Occipital lobe (tissue), 2 donors: ENCODE data around the gene PTPRT. TPM values are rescaled to one million over a fixed set of nuclear protein-coding genes. Genes with fewer than 3 reads are reported as not detected.

ENCODE experiments used
- DNase-seq: peaks from one replicate; lab custom pipeline; 2025; lab: John Stamatoyannopoulos, UW
- total RNA-seq: library from RNA; depleted of rRNA; stranded (reverse); fragments of >200 nt; gene quantifications from one replicate; pipeline ENCODE4 v1.2.3, GENCODE V29; 2014

Gene PTPRT
- total RNA-seq, 1 donor from 2014 or later, result 17.8 TPM

DNA sequence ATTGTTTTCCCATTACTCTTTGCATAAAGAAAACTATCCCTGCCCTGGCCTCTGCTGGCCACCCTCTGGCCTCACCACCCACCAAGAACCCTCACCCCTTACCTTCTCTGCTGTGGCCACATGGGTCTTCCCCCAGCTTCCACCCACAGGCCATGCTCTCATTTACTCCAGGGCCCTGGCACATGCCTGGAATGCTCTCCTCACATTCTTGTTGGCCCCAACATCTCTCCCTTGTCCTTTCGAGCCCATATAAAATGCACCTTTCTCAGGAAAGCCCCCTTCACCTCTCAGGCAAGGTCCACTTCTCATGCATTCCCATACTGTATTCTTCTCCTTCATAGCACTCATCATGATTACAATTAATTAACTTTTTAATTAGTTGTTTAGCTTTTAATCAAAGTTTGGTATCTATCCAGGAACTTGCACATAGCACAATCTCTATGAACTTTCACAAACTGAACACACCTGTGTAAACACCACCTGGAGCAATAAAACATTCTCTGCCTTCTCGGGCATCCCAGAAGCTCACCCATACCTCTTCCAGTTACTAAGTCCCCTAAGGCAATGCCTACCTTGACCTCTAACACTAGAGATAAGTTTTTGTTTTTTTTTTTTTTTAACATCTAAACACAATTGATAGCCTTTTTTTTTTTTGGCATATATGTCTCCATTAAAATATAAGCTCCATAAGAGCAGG, 617.2 kb downstream of the PTPRT start:
- no peak for DNase-seq

GRCh38 chr20:42567409-42567808, 622.3 kb downstream of the PTPRT start:
- DNase-seq, result no peak

DNA sequence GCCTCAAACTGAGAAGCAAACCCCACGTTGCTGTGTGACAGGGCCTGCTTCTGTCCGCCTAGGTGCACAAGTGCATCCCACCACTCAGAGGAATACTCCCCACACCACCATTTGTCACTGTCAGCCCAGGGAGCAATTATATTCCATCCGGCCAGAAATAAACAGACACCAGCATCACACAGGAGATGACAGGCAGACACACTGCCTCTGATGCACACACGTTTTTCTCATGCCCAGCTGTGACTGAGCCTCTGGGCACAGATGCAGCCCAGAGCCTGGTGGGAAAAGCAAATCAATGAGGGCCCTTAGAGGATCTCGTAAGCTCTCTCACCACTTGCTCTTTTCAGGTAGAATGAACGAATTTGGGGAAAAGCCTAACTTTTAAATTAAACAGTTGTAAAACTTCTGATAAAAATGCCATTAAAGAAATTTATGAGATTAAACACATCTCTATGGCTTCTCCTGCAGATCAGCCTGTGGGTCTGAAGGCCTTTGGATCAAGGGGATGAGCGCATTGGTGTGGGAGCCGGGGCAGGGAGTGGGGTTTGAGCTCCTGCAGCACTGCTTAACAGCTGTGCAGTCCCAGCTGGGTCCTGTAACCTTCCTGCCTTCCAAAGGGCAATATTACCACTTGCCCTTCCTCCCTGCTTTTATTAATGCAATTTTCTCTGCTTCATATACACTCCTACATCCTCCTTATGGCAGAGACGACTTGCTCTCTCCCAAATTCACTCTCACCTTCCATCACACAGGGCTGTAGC, 624.3 kb downstream of the PTPRT start:
- DNase-seq, result no peak

- peak; percentile 18 for DNase-seq
These were observed 630.0 kb downstream of the PTPRT start for GRCh38 chr20:42559665-42560064.

- no peak for DNase-seq
These were observed 633.1 kb downstream of the PTPRT start for GRCh38 chr20:42556575-42556974.

GRCh38 chr20:42553374-42553773, 636.3 kb downstream of the PTPRT start:
- no peak for DNase-seq

GRCh38 chr20:42549496-42549895, 640.2 kb downstream of the PTPRT start:
- no peak for DNase-seq

DNA sequence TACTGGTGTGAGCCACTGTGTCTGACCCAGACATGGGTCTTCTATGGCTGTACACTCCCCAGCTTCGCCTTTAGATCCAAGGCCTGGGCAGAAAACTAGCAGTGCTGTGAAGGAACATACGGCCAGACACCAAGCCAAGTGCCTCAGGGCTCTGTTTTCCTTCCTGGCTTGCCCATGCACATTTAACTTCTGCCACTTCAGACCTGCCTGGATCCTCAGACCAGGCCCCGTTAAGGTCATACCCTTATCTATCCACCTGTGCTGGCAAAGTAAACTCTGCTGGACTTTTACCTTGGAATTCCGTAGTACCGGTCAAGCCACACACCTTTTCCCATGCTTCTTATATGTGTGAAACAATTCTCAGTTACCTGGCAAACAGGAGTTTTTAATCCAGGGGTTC, 644.8 kb downstream of the PTPRT start:
- no peak for DNase-seq

GRCh38 chr20:42532831-42533230, 656.9 kb downstream of the PTPRT start:
- no peak for DNase-seq

- DNase-seq, result peak; percentile 7
These were observed 658.2 kb downstream of the PTPRT start for GRCh38 chr20:42531508-42531961.

- DNase-seq, result no peak
These were observed 658.8 kb downstream of the PTPRT start for GRCh38 chr20:42530855-42531448.

GRCh38 chr20:42530191-42530590, 659.5 kb downstream of the PTPRT start:
- DNase-seq, result no peak

- no peak for DNase-seq
These were observed 665.6 kb downstream of the PTPRT start for GRCh38 chr20:42524058-42524457.

DNA sequence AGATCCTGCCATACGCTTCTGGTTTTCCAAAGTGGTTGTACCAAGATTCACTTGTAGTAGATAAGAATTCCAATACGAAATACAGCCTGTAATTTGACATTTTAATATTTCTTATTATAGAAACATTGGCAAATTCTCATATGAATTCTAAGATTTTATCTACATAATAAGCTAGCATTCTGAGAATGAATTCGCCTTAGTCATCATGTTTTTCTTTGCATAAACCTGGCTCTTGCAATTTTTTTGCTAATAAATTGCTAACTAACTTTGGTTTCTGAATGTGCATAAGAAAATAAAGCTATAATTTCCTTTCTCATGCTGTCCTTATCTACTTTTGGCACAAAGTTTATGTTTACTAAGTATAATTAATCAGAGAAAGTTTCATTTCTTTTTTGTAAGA, 673.0 kb downstream of the PTPRT start:
- no peak for DNase-seq

- no peak for DNase-seq
These were observed 679.0 kb downstream of the PTPRT start for GRCh38 chr20:42510686-42511085.

- DNase-seq, result no peak
These were observed 681.8 kb downstream of the PTPRT start for GRCh38 chr20:42507874-42508273.

GRCh38 chr20:42506397-42506796, 683.3 kb downstream of the PTPRT start:
- no peak for DNase-seq

DNA sequence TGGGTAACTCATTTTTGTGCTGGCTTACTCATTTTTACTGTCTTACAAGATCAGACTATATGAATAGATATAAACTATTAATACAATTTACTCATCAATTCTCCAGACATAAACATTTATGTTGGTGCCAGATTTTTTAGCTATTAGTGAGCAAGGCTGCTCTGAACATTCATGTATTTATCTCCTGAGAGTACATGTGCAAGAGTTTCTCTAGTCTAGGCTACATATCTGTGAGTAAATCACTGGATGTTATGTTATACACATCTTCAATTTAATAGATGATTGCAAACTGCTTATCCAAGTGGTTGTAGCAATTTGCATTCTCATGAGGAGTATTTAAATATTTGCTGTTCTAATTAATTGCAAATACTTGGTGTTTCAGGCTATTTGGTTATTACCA, 687.1 kb downstream of the PTPRT start:
- DNase-seq, result no peak

DNA sequence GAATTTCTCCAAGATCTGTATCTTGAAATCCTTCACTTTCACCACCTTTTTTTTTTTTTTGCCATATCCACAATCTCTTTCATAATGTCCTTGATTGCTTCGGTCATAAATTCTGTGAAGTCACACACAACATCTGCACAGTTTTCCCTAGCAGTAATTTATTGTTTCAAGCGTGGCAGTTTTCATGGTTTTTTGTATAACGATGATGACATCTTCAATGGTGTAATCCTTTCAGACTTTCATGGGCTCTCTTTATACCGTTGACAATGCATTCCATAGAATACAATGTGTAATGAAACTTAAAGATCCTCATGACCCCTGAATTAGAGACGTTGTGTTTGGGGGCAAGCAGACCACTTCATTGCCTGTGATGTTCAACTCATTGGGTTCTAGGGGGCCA, 693.1 kb downstream of the PTPRT start:
- no peak for DNase-seq

DNA sequence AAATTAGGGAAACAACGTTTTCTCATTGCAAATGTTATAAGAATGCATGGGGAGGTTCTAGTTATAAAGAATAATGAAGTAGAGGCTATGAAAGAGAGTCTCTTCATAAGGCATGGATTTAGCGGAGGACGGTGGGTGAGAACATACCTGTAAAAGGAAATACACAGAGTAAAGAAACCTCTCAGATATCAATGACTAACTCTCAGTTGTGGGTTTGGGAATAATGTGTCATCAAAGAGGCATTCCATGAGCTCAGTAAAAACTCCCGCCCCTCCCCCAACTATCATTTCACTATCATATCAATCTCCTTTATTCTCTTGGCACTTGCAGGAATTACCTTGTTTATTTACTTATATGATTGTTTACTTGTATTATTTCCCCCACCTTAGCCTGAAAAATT, 695.4 kb downstream of the PTPRT start:
- no peak for DNase-seq

DNA sequence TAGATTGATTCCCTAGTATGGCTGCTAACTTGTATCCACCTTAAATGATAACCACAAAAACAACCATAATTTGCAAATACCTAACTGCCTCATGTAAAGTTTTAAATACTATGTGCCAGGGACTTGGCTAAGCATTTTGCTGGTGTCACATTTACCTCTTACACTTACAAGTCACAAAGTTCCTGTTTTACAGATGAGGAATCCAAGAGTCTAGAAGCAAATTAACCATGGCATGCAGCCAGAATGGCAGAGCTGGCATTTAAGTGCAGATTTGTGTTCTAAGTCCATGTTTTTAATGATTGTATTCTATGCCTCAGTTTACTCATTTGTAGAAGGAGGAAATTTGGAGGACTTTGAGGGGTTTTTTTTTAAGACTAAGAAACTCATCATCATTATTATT, 696.7 kb downstream of the PTPRT start:
- no peak for DNase-seq

DNA sequence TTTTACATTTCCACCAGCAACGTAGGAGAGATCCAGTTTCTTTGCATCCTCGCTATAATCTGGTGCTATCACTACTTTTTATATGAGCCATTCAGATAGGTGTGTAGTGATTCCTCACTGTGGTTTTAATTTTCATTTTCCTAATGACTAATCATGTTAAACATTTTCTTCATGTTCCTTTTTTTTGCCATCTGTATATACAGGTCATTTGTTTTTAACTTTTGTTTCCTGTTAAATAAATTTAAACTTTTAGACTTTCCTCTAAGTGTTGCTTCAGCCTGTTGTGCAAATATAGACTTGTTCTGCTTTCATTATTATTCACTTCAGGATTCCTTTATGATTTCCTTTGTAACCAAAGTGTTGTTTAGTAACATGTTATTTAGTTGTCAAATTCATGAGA, 697.4 kb downstream of the PTPRT start:
- no peak for DNase-seq

GRCh38 chr20:42485556-42485955, 704.1 kb downstream of the PTPRT start:
- no peak for DNase-seq
